ENCODE results near the gene GLRX3.

Gene GLRX3

GRCh38 chr10:130206216-130206737 is 70.1 kb downstream of the GLRX3 start:
- TF ChIP-seq NFIC (IDR thresholded peaks at IDR 0.05) = no peak
- TF ChIP-seq CEBPB (IDR thresholded peaks at IDR 0.05) = no peak
- TF ChIP-seq EGR1 (IDR thresholded peaks at IDR 0.05) = no peak
- no peak for TF ChIP-seq TAF1 (IDR thresholded peaks at IDR 0.05; ENCODE audit: low read depth)
- TF ChIP-seq, protein P1, sequence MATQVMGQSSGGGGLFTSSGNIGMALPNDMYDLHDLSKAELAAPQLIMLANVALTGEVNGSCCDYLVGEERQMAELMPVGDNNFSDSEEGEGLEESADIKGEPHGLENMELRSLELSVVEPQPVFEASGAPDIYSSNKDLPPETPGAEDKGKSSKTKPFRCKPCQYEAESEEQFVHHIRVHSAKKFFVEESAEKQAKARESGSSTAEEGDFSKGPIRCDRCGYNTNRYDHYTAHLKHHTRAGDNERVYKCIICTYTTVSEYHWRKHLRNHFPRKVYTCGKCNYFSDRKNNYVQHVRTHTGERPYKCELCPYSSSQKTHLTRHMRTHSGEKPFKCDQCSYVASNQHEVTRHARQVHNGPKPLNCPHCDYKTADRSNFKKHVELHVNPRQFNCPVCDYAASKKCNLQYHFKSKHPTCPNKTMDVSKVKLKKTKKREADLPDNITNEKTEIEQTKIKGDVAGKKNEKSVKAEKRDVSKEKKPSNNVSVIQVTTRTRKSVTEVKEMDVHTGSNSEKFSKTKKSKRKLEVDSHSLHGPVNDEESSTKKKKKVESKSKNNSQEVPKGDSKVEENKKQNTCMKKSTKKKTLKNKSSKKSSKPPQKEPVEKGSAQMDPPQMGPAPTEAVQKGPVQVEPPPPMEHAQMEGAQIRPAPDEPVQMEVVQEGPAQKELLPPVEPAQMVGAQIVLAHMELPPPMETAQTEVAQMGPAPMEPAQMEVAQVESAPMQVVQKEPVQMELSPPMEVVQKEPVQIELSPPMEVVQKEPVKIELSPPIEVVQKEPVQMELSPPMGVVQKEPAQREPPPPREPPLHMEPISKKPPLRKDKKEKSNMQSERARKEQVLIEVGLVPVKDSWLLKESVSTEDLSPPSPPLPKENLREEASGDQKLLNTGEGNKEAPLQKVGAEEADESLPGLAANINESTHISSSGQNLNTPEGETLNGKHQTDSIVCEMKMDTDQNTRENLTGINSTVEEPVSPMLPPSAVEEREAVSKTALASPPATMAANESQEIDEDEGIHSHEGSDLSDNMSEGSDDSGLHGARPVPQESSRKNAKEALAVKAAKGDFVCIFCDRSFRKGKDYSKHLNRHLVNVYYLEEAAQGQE (IDR thresholded peaks at IDR 0.05; ENCODE audit: low read depth) = no peak
- no peak for TF ChIP-seq EP300 (IDR thresholded peaks at IDR 0.05; ENCODE audit: borderline replicate concordance)
- no peak for TF ChIP-seq USF1 (IDR thresholded peaks at IDR 0.05)
- TF ChIP-seq, protein P2, sequence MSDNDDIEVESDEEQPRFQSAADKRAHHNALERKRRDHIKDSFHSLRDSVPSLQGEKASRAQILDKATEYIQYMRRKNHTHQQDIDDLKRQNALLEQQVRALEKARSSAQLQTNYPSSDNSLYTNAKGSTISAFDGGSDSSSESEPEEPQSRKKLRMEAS (IDR thresholded peaks at IDR 0.05) = no peak
- TF ChIP-seq TCF12 (IDR thresholded peaks at IDR 0.05; ENCODE audit: low read depth) = no peak
- no peak for TF ChIP-seq YY1 (IDR thresholded peaks at IDR 0.05; ENCODE audit: low read depth)
- no peak for TF ChIP-seq TEAD4 (IDR thresholded peaks at IDR 0.05)
- no peak for TF ChIP-seq CREB1 (IDR thresholded peaks at IDR 0.05; ENCODE audit: low read depth)
- TF ChIP-seq FOXM1 (IDR thresholded peaks at IDR 0.05; ENCODE audit: borderline replicate concordance, low read depth) = no peak
- TF ChIP-seq ZBTB7A (IDR thresholded peaks at IDR 0.05; ENCODE audit: low read depth) = no peak
- no peak for TF ChIP-seq RAD21 (IDR thresholded peaks at IDR 0.05; ENCODE audit: low read depth)

DNA sequence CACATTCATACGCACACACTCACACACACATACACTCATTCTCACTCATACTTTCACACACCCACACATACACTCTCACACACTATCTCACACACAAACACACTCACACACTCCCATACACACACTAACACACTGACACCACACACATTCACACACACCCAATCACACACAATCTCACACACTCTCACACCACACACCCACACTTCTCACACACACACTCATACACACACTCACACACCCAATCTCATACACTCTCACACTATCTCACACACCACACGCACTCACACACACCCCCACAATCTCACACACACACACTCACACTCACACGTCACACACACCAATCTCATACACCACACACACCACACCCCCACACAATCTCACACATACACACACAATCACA is 71.0 kb downstream of the GLRX3 start:
- no peak for TF ChIP-seq NFIC (IDR thresholded peaks at IDR 0.05)
- TF ChIP-seq USF1 (IDR thresholded peaks at IDR 0.05) = no peak
- TF ChIP-seq, protein P2 (IDR thresholded peaks at IDR 0.05) = no peak
- no peak for TF ChIP-seq ZBTB7A (IDR thresholded peaks at IDR 0.05; ENCODE audit: low read depth)
- TF ChIP-seq CREB1 (IDR thresholded peaks at IDR 0.05; ENCODE audit: low read depth) = no peak
- TF ChIP-seq TAF1 (IDR thresholded peaks at IDR 0.05; ENCODE audit: low read depth) = no peak
- no peak for TF ChIP-seq FOXM1 (IDR thresholded peaks at IDR 0.05; ENCODE audit: borderline replicate concordance, low read depth)
- no peak for TF ChIP-seq EGR1 (IDR thresholded peaks at IDR 0.05)
- TF ChIP-seq TEAD4 (IDR thresholded peaks at IDR 0.05) = no peak
- no peak for TF ChIP-seq TCF12 (IDR thresholded peaks at IDR 0.05; ENCODE audit: low read depth)
- TF ChIP-seq CEBPB (IDR thresholded peaks at IDR 0.05) = no peak
- no peak for TF ChIP-seq EP300 (IDR thresholded peaks at IDR 0.05; ENCODE audit: borderline replicate concordance)
- TF ChIP-seq, protein P1 (IDR thresholded peaks at IDR 0.05; ENCODE audit: low read depth) = no peak
- no peak for TF ChIP-seq RAD21 (IDR thresholded peaks at IDR 0.05; ENCODE audit: low read depth)
- TF ChIP-seq YY1 (IDR thresholded peaks at IDR 0.05; ENCODE audit: low read depth) = no peak

GRCh38 chr10:130208807-130209206 is 72.6 kb downstream of the GLRX3 start:
- TF ChIP-seq YY1 (IDR thresholded peaks at IDR 0.05; ENCODE audit: low read depth) = no peak
- no peak for TF ChIP-seq TCF12 (IDR thresholded peaks at IDR 0.05; ENCODE audit: low read depth)
- TF ChIP-seq CEBPB (IDR thresholded peaks at IDR 0.05) = no peak
- TF ChIP-seq, protein P1 (IDR thresholded peaks at IDR 0.05; ENCODE audit: low read depth) = no peak
- no peak for TF ChIP-seq TEAD4 (IDR thresholded peaks at IDR 0.05)
- TF ChIP-seq RAD21 (IDR thresholded peaks at IDR 0.05; ENCODE audit: low read depth) = no peak
- TF ChIP-seq CREB1 (IDR thresholded peaks at IDR 0.05; ENCODE audit: low read depth) = no peak
- TF ChIP-seq FOXM1 (IDR thresholded peaks at IDR 0.05; ENCODE audit: borderline replicate concordance, low read depth) = no peak
- TF ChIP-seq EP300 (IDR thresholded peaks at IDR 0.05; ENCODE audit: borderline replicate concordance) = no peak
- no peak for TF ChIP-seq USF1 (IDR thresholded peaks at IDR 0.05)

- no peak for TF ChIP-seq USF1 (IDR thresholded peaks at IDR 0.05)
- no peak for TF ChIP-seq TCF12 (IDR thresholded peaks at IDR 0.05; ENCODE audit: low read depth)
- TF ChIP-seq NFIC (IDR thresholded peaks at IDR 0.05) = no peak
- no peak for TF ChIP-seq EGR1 (IDR thresholded peaks at IDR 0.05)
- TF ChIP-seq EP300 (IDR thresholded peaks at IDR 0.05; ENCODE audit: borderline replicate concordance) = no peak
- TF ChIP-seq, protein P2 (IDR thresholded peaks at IDR 0.05) = no peak
- no peak for TF ChIP-seq FOXM1 (IDR thresholded peaks at IDR 0.05; ENCODE audit: borderline replicate concordance, low read depth)
- TF ChIP-seq, protein P1 (IDR thresholded peaks at IDR 0.05; ENCODE audit: low read depth) = no peak
- no peak for TF ChIP-seq RAD21 (IDR thresholded peaks at IDR 0.05; ENCODE audit: low read depth)
- no peak for TF ChIP-seq TAF1 (IDR thresholded peaks at IDR 0.05; ENCODE audit: low read depth)
- no peak for TF ChIP-seq CEBPB (IDR thresholded peaks at IDR 0.05)
- no peak for TF ChIP-seq TEAD4 (IDR thresholded peaks at IDR 0.05)
- no peak for TF ChIP-seq YY1 (IDR thresholded peaks at IDR 0.05; ENCODE audit: low read depth)
- TF ChIP-seq ZBTB7A (IDR thresholded peaks at IDR 0.05; ENCODE audit: low read depth) = no peak
- no peak for TF ChIP-seq CREB1 (IDR thresholded peaks at IDR 0.05; ENCODE audit: low read depth)
Measured at GRCh38 chr10:130212746-130213145, 76.6 kb downstream of the GLRX3 start.

Measured in Ishikawa (cell line).